Right lobe of liver (tissue), 4 donors: Measurements from ENCODE around the gene NEU2.

Source experiments
- POLR2A ChIP-seq: fragments of 450-650 bp; IDR thresholded peaks from one replicate; pipeline ENCODE4 v1.6.1; 2017; ENCODE audit warnings: antibody characterized with exemption, mild to moderate bottlenecking
- TF ChIP-seq, protein P1 (sequence below), 4 donors: fragments of 200-600 bp in 3 of 4; fragments of 450-650 bp in 1 of 4; IDR thresholded peaks; one replicate each; pipeline versions ENCODE4 v1.5.1 to v1.8.0; 2016 to 2022; ENCODE audit warnings: antibody characterized with exemption in 4 of 4, mild to moderate bottlenecking in 2 of 4
- donor health status: DM: no; HTN: no; CAD: no.
- donor health status: DM: no; HTN: no; CAD: no.
- donor health status: DM: no; HTN: yes; CAD: no.

DNA sequence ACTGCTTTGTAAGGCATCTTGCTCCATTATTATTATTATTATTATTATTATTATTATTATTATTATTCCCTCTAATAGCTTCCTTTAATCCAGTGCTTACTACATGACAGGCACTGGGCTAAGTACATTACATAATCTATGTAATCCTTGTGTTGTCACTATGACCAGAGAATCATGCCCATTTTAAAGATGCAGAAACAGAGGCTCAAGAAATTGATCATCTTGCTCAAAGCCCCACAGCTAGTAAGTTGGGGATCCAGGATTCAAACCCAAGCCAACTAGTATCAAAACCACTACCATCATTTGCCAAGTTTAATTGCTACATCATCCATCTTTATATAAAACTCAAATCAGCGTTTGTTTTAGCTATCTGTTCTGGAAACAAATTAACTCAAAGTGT, 18.8 kb upstream of the NEU2 start:
- TF ChIP-seq, protein P1, sequence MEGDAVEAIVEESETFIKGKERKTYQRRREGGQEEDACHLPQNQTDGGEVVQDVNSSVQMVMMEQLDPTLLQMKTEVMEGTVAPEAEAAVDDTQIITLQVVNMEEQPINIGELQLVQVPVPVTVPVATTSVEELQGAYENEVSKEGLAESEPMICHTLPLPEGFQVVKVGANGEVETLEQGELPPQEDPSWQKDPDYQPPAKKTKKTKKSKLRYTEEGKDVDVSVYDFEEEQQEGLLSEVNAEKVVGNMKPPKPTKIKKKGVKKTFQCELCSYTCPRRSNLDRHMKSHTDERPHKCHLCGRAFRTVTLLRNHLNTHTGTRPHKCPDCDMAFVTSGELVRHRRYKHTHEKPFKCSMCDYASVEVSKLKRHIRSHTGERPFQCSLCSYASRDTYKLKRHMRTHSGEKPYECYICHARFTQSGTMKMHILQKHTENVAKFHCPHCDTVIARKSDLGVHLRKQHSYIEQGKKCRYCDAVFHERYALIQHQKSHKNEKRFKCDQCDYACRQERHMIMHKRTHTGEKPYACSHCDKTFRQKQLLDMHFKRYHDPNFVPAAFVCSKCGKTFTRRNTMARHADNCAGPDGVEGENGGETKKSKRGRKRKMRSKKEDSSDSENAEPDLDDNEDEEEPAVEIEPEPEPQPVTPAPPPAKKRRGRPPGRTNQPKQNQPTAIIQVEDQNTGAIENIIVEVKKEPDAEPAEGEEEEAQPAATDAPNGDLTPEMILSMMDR (IDR thresholded peaks at IDR 0.05) = no peak
- TF ChIP-seq POLR2A = no peak
